Putamen (tissue), 1 donor: ENCODE data around the gene JAM3.
"Not testable (repeated sequence)": the region's sequence is repeated elsewhere in the genome, so short reads cannot be mapped to it uniquely, and the experiment has no call there.

Source experiments
- DNase-seq: peaks from one replicate; pipeline ENCODE4 v3.0.0-alpha.2; 2016; ENCODE audit warnings: low spot score

JAM3 gene

GRCh38 chr11:134181707-134182106 is 112.8 kb downstream of the JAM3 start:
- DNase-seq: no peak

GRCh38 chr11:134188092-134188491 is 119.2 kb downstream of the JAM3 start:
- not testable (repeated sequence) for DNase-seq

- no peak for DNase-seq
Measured at GRCh38 chr11:134196756-134197155, 127.9 kb downstream of the JAM3 start.

GRCh38 chr11:134199531-134199930 is 130.7 kb downstream of the JAM3 start:
- DNase-seq: no peak

- no peak for DNase-seq
Measured at GRCh38 chr11:134200688-134201087, 131.8 kb downstream of the JAM3 start.
